HCT116 (cell line): ENCODE results near the gene SHROOM3. TPM values are rescaled to one million over a fixed set of nuclear protein-coding genes. Genes with fewer than 3 reads are reported as not detected.

Experiments used
- ATAC-seq: fragments of 200-7000 bp; cut with Tn5 transposase; 2 replicates; pipeline ENCODE4 v1.9.1; 2020; ENCODE audit warnings: mild to moderate bottlenecking, moderate library complexity
- BruUV-seq: library from RNA; stranded (reverse); fragments of 400-500 nt; replicated peaks from 2 replicates; lab custom pipeline; 2021; lab: Mats Ljungman, UMichigan
- CTCF ChIA-PET: fragments of 300-600 bp; sonication (Branson Sonifier 250); formaldehyde crosslinking; loops from one replicate; lab custom pipeline; 2021; ENCODE audit warnings: antibody characterized with exemption; lab: Charles Lee
- POLR2A ChIA-PET: fragments of 300-600, 350-600 bp; sonication (Branson Sonifier 250); formaldehyde crosslinking; loops from one replicate; lab custom pipeline; 2021; ENCODE audit warnings: antibody characterized with exemption; lab: Charles Lee
- RAD21 ChIA-PET, 2 experiments: fragments of 300-600 bp; sonication (Branson Sonifier 250); formaldehyde crosslinking; loops; one replicate each; lab custom pipeline; 2023; ENCODE audit warnings: low total read pairs in 2 of 2; ENCODE audit not compliant: uncharacterized antibody in 2 of 2, unreplicated experiment in 2 of 2, low non-redundant PET in 1 of 2; lab: Charles Lee
- DNase-seq: peaks from one replicate; pipeline ENCODE4 v3.0.0-alpha.2; 2010; ENCODE audit warnings: low read depth, low spot score
- H2AFZ ChIP-seq: fragments of 200-600 bp; shearing (Covaris generic), sonication (generic); 2 replicates; pipeline ENCODE4 v1.6.1; 2017; ENCODE audit warnings: low read depth, mixed run types, mixed read lengths, antibody characterized with exemption, low read length; ENCODE audit not compliant: poor library complexity, severe bottlenecking
- H3K27ac ChIP-seq: 2 replicates; pipeline ENCODE4 v1.5.1; 2012; ENCODE audit warnings: low read depth, low read length
- H3K27me3 ChIP-seq: fragments of 200-600 bp; sonication (generic); 2 replicates; pipeline ENCODE4 v1.6.1; 2016; ENCODE audit warnings: mixed run types, low read length, mixed read lengths; ENCODE audit not compliant: insufficient read depth
- H3K36me3 ChIP-seq, 2 experiments: fragments of 200-500 bp in 1 of 2; fragments of 200-600 bp in 1 of 2; sonication (Bioruptor generic) in 1 of 2; sonication (generic) in 1 of 2; 2 replicates each; pipeline versions ENCODE4 v1.5.1 to v1.6.1; 2014 to 2016; ENCODE audit warnings: low read length in 2 of 2, inconsistent platforms in 1 of 2, mixed read lengths in 1 of 2, mixed run types in 1 of 2; ENCODE audit not compliant: insufficient read depth in 2 of 2, control insufficient read depth in 1 of 2
- H3K4me1 ChIP-seq, 2 experiments: fragments of 200-600 bp in 1 of 2; sonication (generic) in 1 of 2; 2 replicates each; pipeline versions ENCODE4 v1.5.1 to v1.6.1; 2012 to 2017; ENCODE audit warnings: low read length in 2 of 2, inconsistent platforms in 1 of 2, mild to moderate bottlenecking in 1 of 2, mixed read lengths in 1 of 2, mixed run types in 1 of 2, moderate library complexity in 1 of 2; ENCODE audit not compliant: insufficient read depth in 2 of 2, control insufficient read depth in 1 of 2
- H3K4me2 ChIP-seq: fragments of 200-600 bp; sonication (generic); 2 replicates; pipeline ENCODE4 v1.6.1; 2017; ENCODE audit warnings: mixed run types, low read length, mixed read lengths
- H3K4me3 ChIP-seq, 2 experiments: fragments of 200-600 bp in 1 of 2; sonication (generic) in 1 of 2; replicated peaks in 1 of 2; 2 replicates each; pipeline ENCODE4 v1.5.1; 2011 to 2016; ENCODE audit warnings: low read length in 2 of 2, control low read depth in 1 of 2, low read depth in 1 of 2, mild to moderate bottlenecking in 1 of 2, mixed read lengths in 1 of 2, mixed run types in 1 of 2
- H3K79me2 ChIP-seq: fragments of 200-600 bp; sonication (generic); 2 replicates; pipeline ENCODE4 v1.6.1; 2017; ENCODE audit warnings: mild to moderate bottlenecking, mixed run types, low read length, moderate library complexity, mixed read lengths; ENCODE audit not compliant: insufficient read depth
- H3K9ac ChIP-seq: fragments of 200-600 bp; sonication (generic); 2 replicates; pipeline ENCODE4 v1.6.1; 2016; ENCODE audit warnings: low read length, mixed read lengths
- H3K9me2 ChIP-seq: fragments of 200-600 bp; sonication (generic), shearing (Covaris generic); 2 replicates; pipeline ENCODE4 v1.6.1; 2017; ENCODE audit warnings: mixed run types, mild to moderate bottlenecking, moderate library complexity; ENCODE audit not compliant: insufficient read depth
- H3K9me3 ChIP-seq, 2 experiments: fragments of 200-500 bp in 1 of 2; fragments of 200-600 bp in 1 of 2; sonication (Bioruptor generic) in 1 of 2; sonication (generic) in 1 of 2; 2 replicates each; pipeline ENCODE4 v1.6.1; 2014 to 2017; ENCODE audit warnings: low read length in 2 of 2, mixed read lengths in 2 of 2, inconsistent platforms in 1 of 2, low read depth in 1 of 2, mild to moderate bottlenecking in 1 of 2, mixed run types in 1 of 2, moderate library complexity in 1 of 2; ENCODE audit not compliant: control insufficient read depth in 1 of 2, insufficient read depth in 1 of 2
- H4K20me1 ChIP-seq: fragments of 200-600 bp; sonication (generic), shearing (Covaris generic); 2 replicates; pipeline ENCODE4 v1.6.1; 2017; ENCODE audit warnings: mixed run types, mild to moderate bottlenecking, moderate library complexity; ENCODE audit not compliant: insufficient read depth
- EZH2phosphoT487 ChIP-seq: fragments of 200-600 bp; IDR thresholded peaks from 2 replicates; pipeline ENCODE4 v1.6.1; 2018; ENCODE audit warnings: antibody characterized with exemption, borderline replicate concordance
- FOSL1 ChIP-seq: IDR thresholded peaks from 2 replicates; pipeline ENCODE4 v1.6.1; 2012; ENCODE audit warnings: low read depth
- JUND ChIP-seq: IDR thresholded peaks from 2 replicates; pipeline ENCODE4 v1.6.1; 2012
- SIN3A ChIP-seq: IDR thresholded peaks from 2 replicates; pipeline ENCODE4 v1.6.1; 2012; ENCODE audit warnings: low read depth
- TCF7L2 ChIP-seq: IDR thresholded peaks from 2 replicates; pipeline ENCODE4 v1.7.0; 2011; ENCODE audit warnings: borderline replicate concordance, inconsistent platforms; ENCODE audit not compliant: insufficient read depth, insufficient read length; ENCODE audit errors: extremely low read depth
- ZNF274 ChIP-seq: fragments of 200-500 bp; sonication (Bioruptor generic); IDR thresholded peaks from 2 replicates; pipeline ENCODE4 v1.6.1; 2014; ENCODE audit warnings: mild to moderate bottlenecking, low read depth, low read length, inconsistent platforms
- intact Hi-C: fragments of 100-400 bp; cut with micrococcal nuclease; formaldehyde crosslinking; loops from 2 replicates; pipeline ENCODE4 v1.10.0; 2022
- total RNA-seq: library from RNA; stranded (reverse); gene quantifications from one replicate; pipeline ENCODE4 v1.2.1, GENCODE V29; 2021; ENCODE audit not compliant: unreplicated experiment

Gene SHROOM3
- total RNA-seq, 1 experiment from 2014 or later: 22.5 TPM

DNA sequence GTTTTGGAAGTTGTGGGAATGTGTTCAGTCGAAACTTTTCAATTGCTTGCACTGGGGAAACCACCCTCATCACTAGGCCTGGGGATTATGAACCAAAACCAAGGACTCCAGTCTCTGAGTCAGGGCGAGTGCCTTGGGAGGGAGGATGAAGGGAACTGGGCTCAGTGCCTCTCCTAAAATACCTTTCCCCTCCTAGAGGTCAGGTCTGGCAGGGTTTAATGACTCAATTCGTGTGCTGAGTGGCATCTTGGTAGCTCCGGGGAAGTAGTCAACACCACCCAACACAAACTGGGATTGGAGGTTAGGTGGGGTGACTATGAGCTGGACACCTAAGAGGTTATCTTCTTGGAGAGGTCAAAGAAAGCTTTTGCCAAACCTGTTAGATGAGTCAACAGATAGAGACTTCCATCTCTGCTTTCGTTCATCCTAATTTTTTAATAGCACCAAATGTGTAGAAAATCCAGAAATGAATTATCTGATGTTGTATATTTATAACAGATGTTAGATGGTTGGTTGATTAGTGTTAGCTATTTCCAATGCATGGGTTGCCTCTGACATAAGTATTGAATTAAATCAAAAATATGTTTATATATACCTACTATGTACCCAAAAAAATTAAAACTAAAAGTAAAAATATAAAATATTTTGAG is 202.8 kb downstream of the SHROOM3 start:
- ChIA-PET RAD21 (no interaction called here), POLR2A (no interaction called here), CTCF (no interaction called here)
- no peaks in the 10 kb centered on the region for H3K36me3 ChIP-seq
- ATAC-seq (peak; percentile 69), DNase-seq (peak; percentile 35)
- peaks cover 3 to 45% of the 10 kb centered on the region in 2 experiments; a peak in 2 of 4 replicates for H3K4me1 ChIP-seq
- intact Hi-C loops: no loop called here
- H2AFZ ChIP-seq: no peak overlapping the region
- no peak overlapping the region for H3K27ac ChIP-seq
- H3K79me2 ChIP-seq: no peaks in the 10 kb centered on the region
- no peak for TF ChIP-seq ZNF274
- no peak for TF ChIP-seq EZH2phosphoT487
- no peak for TF ChIP-seq SIN3A
- TF ChIP-seq JUND: 0 out of 2 replicates have a peak, but pooled peaks have one; percentile 13
- no peaks in the 10 kb centered on the region for H3K9me2 ChIP-seq
- H3K9ac ChIP-seq: no peak overlapping the region
- H3K27me3 ChIP-seq: no peaks in the 10 kb centered on the region
- H3K9me3 ChIP-seq: no peaks in the 10 kb centered on the region
- no peaks in the 10 kb centered on the region for H4K20me1 ChIP-seq
- no TSS peak for BruUV-seq
- H3K4me2 ChIP-seq: peak overlapping the region; percentile 49
- H3K4me3 ChIP-seq: 0 out of 4 replicates have a peak overlapping the region, but pooled peaks of 1 of the 2 experiments have one; percentile 0

GRCh38 chr4:76639288-76639687 is 204.3 kb downstream of the SHROOM3 start:
- DNase-seq (no peak), ATAC-seq (peak; percentile 45; the same call in 1 of the 2 replicates)
- no peaks in the 10 kb centered on the region for H3K27me3 ChIP-seq
- no peaks in the 10 kb centered on the region for H4K20me1 ChIP-seq
- no TSS peak for BruUV-seq
- peaks cover 3 to 37% of the 10 kb centered on the region in 2 experiments; a peak in 2 of 4 replicates for H3K4me1 ChIP-seq
- peak overlapping the region; percentile 54 for H3K4me2 ChIP-seq
- CTCF ChIA-PET: no interaction called here
- H3K79me2 ChIP-seq: no peaks in the 10 kb centered on the region
- TF ChIP-seq FOSL1 (peak; percentile 46; the same call in 1 of the 2 replicates), ZNF274 (no peak), TCF7L2 (no peak)
- no peak overlapping the region for H3K9ac ChIP-seq
- H3K9me2 ChIP-seq: no peaks in the 10 kb centered on the region
- POLR2A ChIA-PET: no interaction called here
- H3K9me3 ChIP-seq: no peaks in the 10 kb centered on the region
- H3K27ac ChIP-seq: no peak overlapping the region
- no peaks in the 10 kb centered on the region for H3K36me3 ChIP-seq
- no peak overlapping the region for H2AFZ ChIP-seq
- intact Hi-C loops: no loop called here
- RAD21 ChIA-PET: no interaction called here
- peak overlapping the region in 1 of 2 experiments; percentile 11; a peak in 1 of 4 replicates for H3K4me3 ChIP-seq
